ENCODE measurements around the gene FBXL16. TPM values are rescaled to one million over a fixed set of nuclear protein-coding genes. Genes with fewer than 3 reads are reported as not detected.

The FBXL16 gene
- total and polyA plus RNA-seq, 9 of the 15 experiments (the other 6 are each of a cell fraction or from before 2014, with no cell fraction given): 0.21 to 8.2 (median 1.7) TPM

DNA sequence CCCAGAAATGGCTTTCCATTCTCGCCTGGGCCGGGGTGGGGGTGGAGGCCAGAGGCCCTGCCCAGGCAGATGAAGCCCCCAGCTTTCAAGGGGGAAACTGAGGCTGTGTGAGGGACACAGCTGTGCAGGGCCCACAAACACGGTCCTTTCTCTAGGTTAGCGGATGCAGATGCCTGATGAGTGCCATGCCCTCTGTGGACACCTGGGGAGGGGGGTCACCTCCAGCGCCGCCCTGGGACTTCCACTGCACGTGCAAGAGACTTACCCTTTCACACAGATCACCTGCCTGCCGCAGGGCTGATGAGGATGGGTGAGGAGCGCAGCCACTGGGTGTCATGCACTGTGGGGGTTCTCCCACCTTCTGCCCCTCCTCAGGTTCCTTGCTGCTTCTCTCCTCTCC lies 12.8 kb upstream of the FBXL16 start:
- WGBS (ENCODE audit: insufficient coverage, low coverage, missing lambda C conversion rate): 88% methylated on average over 7 of the region's 9 CpGs
- no peak overlapping the region for H2AFZ ChIP-seq (ENCODE audit: low read depth, low read length)
- in situ Hi-C loops (cut with MboI): loop anchor here (10.0 kb wide), 1 partner anchor 336 kb away; no protein-coding TSS in a partner anchor
- intact Hi-C loops (cut with micrococcal nuclease): no loop called here
- ChIA-PET POLR2A (interaction anchor here (1.0 kb wide), 1 partner anchor 21 kb away, joined by 3 read pairs; no protein-coding TSS in a partner anchor), CTCF (ENCODE audit: low intra/inter-chr PET ratio) (no interaction called here)
- no peak overlapping the region for H3K27ac ChIP-seq (ENCODE audit: extremely low read depth, low read depth, low read length)
- peaks cover 3% of the 10 kb centered on the region for H3K9me1 ChIP-seq (ENCODE audit: control insufficient read depth, insufficient read depth, low read length)
- no peaks in the 10 kb centered on the region for H3K27me3 ChIP-seq (ENCODE audit: control insufficient read depth in 2 of 2, insufficient read depth in 2 of 2, low read length in 2 of 2)
- peaks cover 54% of the 10 kb centered on the region for H3K79me2 ChIP-seq (ENCODE audit: control insufficient read depth, insufficient read depth, low read length)
- FAIRE-seq (no peak), DNase-seq (ENCODE audit: extremely low read depth in 1 of 4, low spot score in 3 of 4) (no peak), ATAC-seq (no peak)
- H3K4me2 ChIP-seq (ENCODE audit: insufficient read depth, low read length): no peak overlapping the region
- TF ChIP-seq CHCHD3 (CRISPR knock-in tag; IDR thresholded peaks at IDR 0.05) (no peak), SUPT5H (IDR thresholded peaks at IDR 0.05) (peak; percentile 13; the same call in 1 of the 2 replicates)
- peak overlapping the region in 1 of 2 experiments; percentile 70; a peak in 2 of 4 replicates for H3K9ac ChIP-seq (ENCODE audit: insufficient read depth in 1 of 2, low read depth in 2 of 2, low read length in 2 of 2)
- BruUV-seq (replicated peaks): no TSS peak
- peaks cover 17 to 98% of the 10 kb centered on the region in 2 experiments; a peak in 4 of 5 replicates for H3K4me1 ChIP-seq (replicated peaks in 1 of 2; ENCODE audit: control insufficient read depth in 2 of 2, insufficient read depth in 2 of 2, low read length in 2 of 2)
- H3K36me3 ChIP-seq (ENCODE audit: control insufficient read depth, insufficient read depth, low read length): peaks cover 27% of the 10 kb centered on the region; the same call in 2 of the 3 replicates
- H3K9me3 ChIP-seq (replicated peaks; ENCODE audit: control insufficient read depth, insufficient read depth, low read depth, low read length): no peaks in the 10 kb centered on the region
- H3K4me3 ChIP-seq: no peak overlapping the region
- no peaks in the 10 kb centered on the region; the same call in 1 of the 2 replicates for H4K20me1 ChIP-seq (replicated peaks; ENCODE audit: control insufficient read depth, insufficient read depth, low read length)

- CTCF ChIA-PET (ENCODE audit: low intra/inter-chr PET ratio): no interaction called here
Measured at GRCh38 chr16:717450-718245, 12.0 kb upstream of the FBXL16 start.

More at GRCh38 chr16:717450-718245, 12.0 kb upstream of the FBXL16 start:
- Histone ChIP-seq H4K20me1 (replicated peaks; ENCODE audit: control insufficient read depth, insufficient read depth, low read length) (no peaks in the 10 kb centered on the region; the same call in 1 of the 2 replicates), H3K9me3 (replicated peaks; ENCODE audit: control insufficient read depth, insufficient read depth, low read depth, low read length) (no peaks in the 10 kb centered on the region), H3K36me3 (ENCODE audit: control insufficient read depth, insufficient read depth, low read length) (peaks cover 20% of the 10 kb centered on the region; the same call in 2 of the 3 replicates), H3K9me1 (ENCODE audit: control insufficient read depth, insufficient read depth, low read length) (peaks cover 3% of the 10 kb centered on the region), H3K4me1 (replicated peaks in 1 of 2; ENCODE audit: control insufficient read depth in 2 of 2, insufficient read depth in 2 of 2, low read length in 2 of 2) (peaks cover 16 to 91% of the 10 kb centered on the region in 2 experiments; a peak in 4 of 5 replicates), H3K9ac (ENCODE audit: insufficient read depth in 1 of 2, low read depth in 2 of 2, low read length in 2 of 2) (peak overlapping the region in 1 of 2 experiments; percentile 40; a peak in 2 of 4 replicates), H2AFZ (ENCODE audit: low read depth, low read length) (no peak overlapping the region), H3K27ac (ENCODE audit: extremely low read depth, low read depth, low read length) (no peak overlapping the region), H3K27me3 (ENCODE audit: control insufficient read depth in 2 of 2, insufficient read depth in 2 of 2, low read length in 2 of 2) (no peaks in the 10 kb centered on the region), H3K79me2 (ENCODE audit: control insufficient read depth, insufficient read depth, low read length) (peaks cover 46% of the 10 kb centered on the region), H3K4me2 (ENCODE audit: insufficient read depth, low read length) (no peak overlapping the region), H3K4me3 (no peak overlapping the region)
- intact Hi-C loops (cut with micrococcal nuclease): no loop called here
- TF ChIP-seq POLR3A (IDR thresholded peaks at IDR 0.05; ENCODE audit: borderline replicate concordance, extremely low read depth, insufficient read depth, insufficient read length) (no peak), CBX2 (IDR thresholded peaks at IDR 0.05; ENCODE audit: insufficient read depth, low read length, poor library complexity, severe bottlenecking) (no peak), ASH1L (IDR thresholded peaks at IDR 0.05; ENCODE audit: borderline replicate concordance, low read depth, partially characterized antibody) (no peak), POLR2G (IDR thresholded peaks at IDR 0.05; ENCODE audit: low read depth, low read length) (peak; percentile 65), ZBTB33 (CRISPR knock-in tag; IDR thresholded peaks at IDR 0.05) (peak; percentile 47; the same call in 1 of the 2 replicates), ZBTB8A (IDR thresholded peaks at IDR 0.05; ENCODE audit: partially characterized antibody) (no peak)
- POLR2A ChIA-PET: interaction anchor here (0.9 to 1.0 kb wide), 2 partner anchors 22 to 27 kb away, joined by 3 to 4 read pairs; partner anchors contain the start of gene WDR24
- in situ Hi-C loops (cut with MboI): loop anchor here (10.0 kb wide), 1 partner anchor 337 kb away; no protein-coding TSS in a partner anchor
- DNase-seq (ENCODE audit: extremely low read depth in 1 of 4, low spot score in 3 of 4): no peak
- WGBS (ENCODE audit: insufficient coverage, low coverage, missing lambda C conversion rate): 86% methylated on average over 22 of the region's 32 CpGs
- ATAC-seq: no peak
- no peak for FAIRE-seq
- no TSS peak for BruUV-seq (replicated peaks)

Data from K562 (cell line).